Stimulated activated CD4-positive, alpha-beta T cell treated with anti-CD3 and anti-CD28 coated beads, Interleukin-1b, Interleukin-23, amount 100 ng/mL, for 4 hours (primary cell): Measurements from ENCODE around the gene PTS.
A peak's percentile ranks its signal among the peaks of the same experiment; 100 is the strongest.
"Not testable (repeated sequence)": the region's sequence is repeated elsewhere in the genome, so short reads cannot be mapped to it uniquely, and the experiment has no call there.

Experiments used
- DNase-seq, 2 donors: peaks; one replicate each; pipeline ENCODE4 v3.0.0-alpha.2; 2020; ENCODE audit warnings: low read depth in 2 of 2

Gene PTS

DNA sequence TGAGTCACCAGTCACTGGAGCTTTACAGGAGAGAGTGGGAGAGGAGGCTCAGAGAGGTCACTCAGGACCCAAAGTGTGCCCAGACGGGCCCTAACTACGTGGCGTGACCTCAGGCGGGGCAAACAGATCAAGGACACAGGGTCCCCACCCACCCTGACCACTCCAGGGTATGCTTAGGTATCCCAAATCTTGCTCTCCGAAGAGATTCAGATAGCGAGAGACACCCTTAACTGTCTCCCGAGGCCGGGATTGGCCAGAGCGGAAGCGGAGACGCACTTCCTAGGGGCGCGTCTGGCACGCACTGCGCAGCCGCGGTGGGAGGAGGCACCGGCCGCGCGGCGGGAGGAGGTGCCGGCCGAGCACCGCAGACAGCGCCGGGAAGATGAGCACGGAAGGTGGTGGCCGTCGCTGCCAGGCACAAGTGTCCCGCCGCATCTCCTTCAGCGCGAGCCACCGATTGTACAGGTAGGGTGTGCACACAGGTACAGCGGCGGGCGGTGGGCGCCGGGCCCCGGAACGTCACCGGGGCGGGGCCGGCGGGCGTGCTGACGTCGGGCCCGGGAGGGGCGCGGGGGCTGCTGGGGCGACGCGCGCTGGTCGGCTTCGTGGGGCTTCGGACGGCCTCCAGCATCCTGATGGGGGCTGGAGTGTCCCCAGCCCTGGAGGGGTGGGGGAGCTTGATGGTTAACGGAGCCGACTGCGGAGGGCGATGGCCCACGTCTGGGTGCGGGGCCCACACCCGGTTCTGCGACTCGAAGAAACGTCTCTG is at the start of gene PTS:
PTS (plus strand) TSS at position 367 of the 769 bp plus-strand sequence; CDS start at position 383, 16 bp downstream.
- DNase-seq: peak; percentile 68 to 77

DNA sequence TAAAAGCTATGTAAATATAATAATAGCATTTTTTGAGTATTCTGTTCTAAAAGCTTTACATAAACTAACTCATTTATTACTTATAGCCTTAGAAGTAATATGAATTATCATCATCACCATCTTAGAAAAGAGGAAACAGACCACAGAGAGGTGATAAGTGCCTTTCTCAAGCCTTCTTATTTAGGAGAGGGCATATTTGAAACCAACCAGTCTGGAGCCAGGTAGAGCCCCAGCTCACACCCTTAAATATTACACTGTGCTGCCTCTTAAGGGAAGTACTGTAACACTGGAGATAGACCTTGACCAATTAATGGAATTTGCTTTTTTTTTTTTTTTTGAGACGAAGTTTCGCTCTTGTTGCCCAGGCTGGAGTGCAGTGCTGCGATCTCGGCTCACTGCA is 48.6 kb upstream of the PTS start:
- no peak for DNase-seq

DNA sequence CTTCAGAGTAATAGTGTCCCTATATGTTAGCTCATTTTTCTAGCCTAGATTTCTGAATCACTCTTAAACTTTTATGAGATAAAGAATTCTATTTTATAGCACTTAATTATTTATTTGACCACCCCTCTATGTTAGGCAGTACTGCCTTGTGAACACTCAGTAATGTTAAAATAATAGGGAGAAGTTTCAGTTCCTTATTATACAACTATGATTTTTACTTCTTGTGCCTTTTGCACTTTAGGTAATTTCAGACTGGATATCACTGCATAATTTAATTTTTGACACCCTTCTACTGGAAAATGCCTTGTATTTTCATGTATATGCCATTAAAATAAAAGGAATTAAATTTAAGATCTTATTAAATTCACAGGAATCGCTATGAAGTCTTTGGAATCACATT is 47.8 kb upstream of the PTS start:
- DNase-seq: no peak

DNA sequence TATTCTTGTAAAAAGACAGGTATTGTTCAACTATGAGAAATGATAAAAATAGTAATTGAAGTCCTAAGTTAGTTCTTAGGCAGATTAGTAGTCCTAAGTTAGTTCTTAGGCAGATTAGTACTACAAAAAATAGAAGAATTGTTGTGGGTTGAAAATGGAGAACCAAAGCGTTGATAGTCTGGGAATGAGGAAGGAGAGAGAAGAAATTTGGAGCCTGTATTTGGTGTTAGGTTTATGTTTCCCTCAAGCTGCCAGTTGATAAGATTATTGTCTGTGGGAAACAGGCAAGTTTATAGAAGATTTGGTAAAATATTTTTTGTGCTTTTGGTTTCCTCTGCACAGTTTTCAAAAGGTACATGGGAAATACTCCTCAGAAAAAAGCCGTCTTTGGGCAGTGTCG is 47.3 kb upstream of the PTS start:
- DNase-seq: no peak

DNA sequence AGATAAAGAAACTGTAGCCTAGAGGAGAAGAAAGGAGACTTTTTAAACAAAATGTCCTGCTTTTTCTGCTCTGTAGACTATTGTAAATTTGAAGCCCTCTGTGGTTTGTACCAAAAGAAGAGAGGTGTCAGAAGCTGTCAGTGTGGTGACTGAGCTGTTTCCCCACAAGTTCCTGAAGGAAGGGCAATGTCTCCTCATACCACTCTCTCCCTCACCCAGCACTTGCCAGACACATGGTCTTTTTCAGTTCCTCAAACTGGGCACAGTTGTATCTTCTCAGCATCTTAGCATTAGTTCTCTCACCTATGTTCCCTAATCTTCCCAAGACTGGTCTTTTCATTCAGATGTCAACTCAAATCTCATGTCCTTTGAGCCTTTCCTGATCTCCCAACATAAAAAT is 46.6 kb upstream of the PTS start:
- DNase-seq: no peak

DNA sequence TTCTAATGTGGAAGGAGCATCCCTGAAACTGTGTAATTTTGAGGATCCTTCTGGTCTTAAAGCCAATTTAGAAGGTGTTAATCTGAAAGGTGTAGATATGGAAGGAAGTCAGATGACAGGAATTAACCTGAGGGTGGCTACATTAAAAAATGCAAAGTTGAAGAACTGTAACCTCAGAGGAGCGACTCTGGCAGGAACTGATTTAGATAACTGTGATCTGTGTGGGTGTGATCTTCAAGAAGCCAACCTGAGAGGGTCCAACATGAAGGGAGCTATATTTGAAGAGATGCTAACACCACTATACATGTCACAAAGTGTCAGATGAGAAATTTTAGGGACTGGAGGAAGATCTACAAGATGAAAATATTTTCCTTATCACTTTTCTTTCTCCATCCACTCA is 43.4 kb upstream of the PTS start:
- no peak for DNase-seq

DNA sequence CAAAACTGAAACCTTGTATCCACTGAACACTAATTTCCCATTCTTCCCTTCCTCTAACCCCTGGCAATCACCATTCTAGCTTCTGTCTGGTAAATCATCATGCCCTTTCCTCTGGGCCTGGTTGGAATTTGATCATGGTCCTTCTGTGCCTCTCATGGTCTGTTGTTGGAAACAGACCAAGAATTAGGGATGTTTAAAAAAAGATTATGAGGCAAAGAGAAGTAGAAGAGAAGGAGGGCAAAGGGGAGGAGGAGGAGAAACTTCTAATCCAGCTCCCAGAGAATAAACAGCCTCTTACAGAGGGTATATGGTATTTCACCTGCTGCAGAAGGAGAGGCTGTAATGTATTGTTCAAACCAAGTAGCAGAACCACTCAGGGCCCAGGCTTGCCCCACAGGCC is 40.3 kb upstream of the PTS start:
- DNase-seq: no peak

DNA sequence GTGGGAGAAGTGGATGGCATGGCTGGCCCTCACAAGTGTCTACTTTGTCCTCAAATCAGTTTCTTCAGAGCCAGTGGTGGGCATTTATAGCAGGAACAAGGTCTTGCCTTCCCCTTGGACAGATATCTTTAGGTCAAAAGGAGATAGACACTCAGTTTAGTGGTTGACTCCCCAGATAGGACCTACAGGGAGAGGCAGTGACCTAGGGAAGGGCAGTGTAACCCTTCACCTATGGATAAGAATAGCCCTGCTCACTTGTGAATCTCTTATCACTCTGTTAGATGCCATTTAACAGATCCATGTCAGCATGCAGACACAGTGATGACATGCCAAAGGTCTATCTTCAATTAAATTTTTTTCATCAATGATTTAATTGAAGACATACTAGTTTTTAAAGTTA is 39.9 kb upstream of the PTS start:
- no peak for DNase-seq

DNA sequence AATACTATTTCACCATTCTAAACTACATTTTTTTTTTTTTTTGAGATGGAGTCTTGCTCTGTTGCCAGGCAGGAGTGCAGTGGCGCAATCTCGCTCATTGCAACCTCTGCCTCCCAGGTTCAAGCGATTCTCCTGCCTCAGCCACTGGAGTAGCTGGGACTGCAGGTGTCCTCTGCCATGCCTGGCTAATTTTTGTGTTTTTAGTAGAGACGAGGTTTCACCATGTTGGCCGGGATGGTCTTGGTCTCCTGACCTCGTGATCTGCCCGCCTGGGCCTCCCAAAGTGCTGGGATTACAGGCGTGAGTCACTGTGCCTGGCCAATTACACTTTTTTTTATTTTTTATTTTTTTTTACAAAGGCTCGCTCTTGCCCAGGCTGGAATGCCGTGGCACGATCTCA is 31.1 kb upstream of the PTS start:
- DNase-seq: not testable (repeated sequence)

DNA sequence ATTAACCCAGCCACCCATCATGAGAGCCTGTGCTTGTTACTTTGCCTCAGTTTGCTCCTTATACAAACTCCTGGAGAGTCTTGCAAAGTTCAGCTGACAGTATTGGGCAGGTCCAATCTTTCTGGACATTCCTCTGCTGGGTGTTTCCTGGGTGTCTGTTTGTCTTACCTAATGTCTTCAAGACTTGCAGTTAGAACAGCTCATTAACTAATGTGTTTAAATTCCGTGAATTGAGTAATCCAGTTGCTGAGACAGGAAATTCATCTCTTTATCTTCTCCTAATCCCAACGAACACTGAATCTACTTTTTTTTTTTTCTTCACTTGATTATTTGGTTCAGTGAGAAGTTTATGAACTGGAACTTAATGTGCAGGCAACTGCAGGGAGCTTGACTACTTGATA is 30.3 kb upstream of the PTS start:
- no peak for DNase-seq

DNA sequence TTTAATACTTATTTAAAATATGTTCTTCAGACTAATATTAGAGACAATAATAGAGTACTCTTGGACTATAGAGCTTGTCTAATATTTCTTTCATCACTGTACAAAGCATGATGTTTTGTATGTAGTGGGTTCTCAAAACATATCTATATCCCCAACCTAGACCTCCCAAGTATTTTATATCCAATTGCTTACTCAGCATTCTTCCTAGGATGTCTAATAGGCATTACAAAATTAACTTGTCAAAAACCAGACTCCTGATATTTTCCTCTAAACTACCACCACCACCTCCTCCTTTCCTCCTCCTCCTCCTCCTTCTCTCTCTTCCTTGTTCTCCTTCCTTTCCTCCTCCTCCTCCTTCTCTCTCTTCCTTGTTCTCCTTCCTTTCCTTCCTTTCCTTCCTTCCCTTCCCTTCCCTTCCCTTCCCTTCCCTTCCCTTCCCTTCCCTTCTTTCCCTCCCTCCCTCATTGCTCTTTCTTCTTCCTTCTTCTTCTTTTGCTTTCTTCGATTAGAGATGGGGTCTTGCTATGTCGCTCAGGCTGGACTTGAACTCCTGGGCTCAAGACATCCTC is 29.6 kb upstream of the PTS start:
- no peak for DNase-seq

DNA sequence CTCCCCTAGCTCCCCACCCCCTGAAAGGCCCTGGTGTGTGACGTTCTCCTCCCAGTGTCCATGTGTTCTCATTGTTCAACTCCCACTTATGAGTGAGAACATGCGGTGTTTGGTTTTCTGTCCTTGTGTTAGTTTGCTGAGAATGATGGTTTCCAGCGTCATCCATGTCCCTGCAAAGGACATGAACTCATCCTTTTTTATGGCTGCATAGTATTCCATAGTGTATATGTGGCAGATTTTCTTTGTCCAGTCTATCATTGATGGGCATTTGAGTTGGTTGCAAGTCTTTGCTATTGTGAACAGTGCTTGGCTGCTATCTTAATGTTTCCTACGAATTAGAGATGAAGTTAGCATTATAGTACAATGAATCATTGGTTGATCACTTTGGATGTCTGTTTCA is 27.1 kb upstream of the PTS start:
- DNase-seq: not testable (repeated sequence)

DNA sequence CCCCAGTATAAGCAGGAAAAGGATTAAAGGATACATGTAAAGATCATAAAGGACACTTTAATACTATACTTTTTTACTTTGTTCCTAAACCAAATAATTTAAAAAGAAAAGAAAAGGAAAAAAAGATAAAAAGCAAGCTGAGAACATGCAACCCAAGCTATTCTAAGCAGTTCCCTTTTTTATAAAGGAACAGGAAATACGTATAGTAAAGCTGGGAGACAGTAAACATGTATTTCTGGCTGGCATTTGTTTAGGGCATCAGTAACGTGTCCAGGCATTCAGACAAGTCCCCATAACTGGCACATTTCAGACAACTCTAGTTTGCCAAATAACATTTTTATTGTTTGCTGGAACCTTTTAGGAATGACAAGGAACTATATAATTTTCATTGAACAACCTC is 26.0 kb upstream of the PTS start:
- no peak for DNase-seq

DNA sequence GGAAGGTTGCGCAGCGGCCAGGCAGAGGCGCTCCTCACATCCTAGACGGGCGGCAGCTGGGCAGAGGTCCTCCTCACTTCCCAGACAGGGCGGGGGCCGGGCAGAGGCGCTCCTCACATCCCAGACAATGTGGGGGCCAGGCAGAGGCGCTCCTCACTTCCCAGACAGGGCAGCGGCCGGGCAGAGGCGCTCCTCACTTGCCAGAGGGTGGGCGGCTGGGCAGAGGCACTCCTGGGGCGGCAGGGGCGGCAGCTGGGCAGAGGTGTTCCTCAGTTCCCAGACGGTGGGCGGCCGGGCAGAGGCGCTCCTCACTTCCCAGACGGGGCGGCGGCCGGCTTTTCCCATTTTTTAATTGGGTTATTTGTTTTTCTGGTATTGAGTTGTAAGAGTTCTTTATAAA is 20.2 kb upstream of the PTS start:
- DNase-seq: no peak

DNA sequence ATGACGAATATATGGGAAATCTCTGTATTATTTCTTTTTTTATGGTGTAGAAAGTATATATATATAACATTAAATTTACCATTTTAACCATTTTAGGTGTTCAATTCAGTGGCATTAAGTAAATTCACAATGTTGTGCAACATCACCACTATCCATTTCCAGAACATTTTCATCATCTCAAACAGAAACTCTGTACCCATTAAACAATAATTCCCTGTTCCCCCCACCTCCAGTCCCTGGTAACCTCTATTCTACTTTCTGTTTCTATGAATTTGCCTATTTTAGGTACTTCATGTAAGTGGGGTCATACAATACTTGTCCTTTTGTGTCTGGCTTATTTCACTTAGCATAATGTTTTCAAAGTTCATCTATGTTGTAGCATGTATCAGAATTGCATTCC is 15.3 kb upstream of the PTS start:
- DNase-seq: no peak

DNA sequence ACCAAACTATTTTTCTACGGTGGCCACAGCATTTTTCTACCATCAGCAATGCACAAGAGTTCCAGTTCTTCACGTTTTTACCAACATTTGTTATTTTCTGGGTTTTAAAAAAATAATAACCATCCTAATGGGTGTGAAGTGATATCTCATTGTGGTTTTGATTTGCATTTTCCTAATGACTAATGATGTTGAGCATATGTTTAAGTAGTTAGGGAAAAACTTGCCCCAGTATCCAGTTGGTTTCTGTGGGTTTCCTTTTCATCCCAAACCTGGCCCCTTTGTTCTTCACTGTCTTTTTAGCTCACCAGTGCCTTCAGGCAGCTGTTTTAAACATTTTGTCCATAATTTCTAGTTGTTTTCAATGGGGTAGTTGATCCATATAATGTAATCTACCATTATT is 14.7 kb upstream of the PTS start:
- DNase-seq: peak in 1 of 2 donors; percentile 15

DNA sequence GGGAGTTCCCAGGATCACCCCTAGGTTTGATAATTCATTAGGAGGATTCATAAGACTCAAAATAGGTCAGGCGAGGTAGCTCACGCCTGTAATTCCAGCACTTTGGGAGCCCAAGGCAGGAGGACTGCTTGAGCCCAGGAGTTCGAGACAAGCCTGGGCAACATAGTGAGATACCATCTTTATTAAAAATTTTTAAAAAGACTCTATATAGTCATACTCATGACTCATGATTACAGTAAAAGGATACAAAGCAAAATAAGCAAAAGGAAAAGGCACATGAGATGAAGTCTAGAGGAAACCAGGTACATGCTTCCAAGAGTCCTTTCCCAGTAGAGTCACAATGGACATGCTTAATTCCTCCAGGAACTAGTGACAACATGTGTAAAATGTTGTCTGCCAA is 13.9 kb upstream of the PTS start:
- no peak for DNase-seq

DNA sequence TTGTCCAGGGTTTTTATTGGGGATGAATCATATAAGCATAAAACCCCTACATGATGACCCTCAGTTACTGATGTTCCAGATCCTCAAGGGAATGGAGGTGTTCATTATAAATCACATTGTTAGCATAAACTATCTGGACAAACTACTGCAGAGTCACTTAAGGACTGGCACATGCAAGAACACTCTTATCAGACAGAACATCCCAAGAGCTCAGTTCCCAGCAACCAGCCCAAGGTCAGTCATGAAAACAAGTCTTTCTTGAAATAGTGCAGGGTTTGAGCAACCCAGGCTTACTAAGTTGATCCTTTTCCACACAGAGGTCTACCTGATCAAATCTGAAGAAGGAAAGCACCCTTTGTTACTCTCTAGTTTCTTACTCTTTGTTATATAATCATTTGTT is 13.5 kb upstream of the PTS start:
- no peak for DNase-seq

DNA sequence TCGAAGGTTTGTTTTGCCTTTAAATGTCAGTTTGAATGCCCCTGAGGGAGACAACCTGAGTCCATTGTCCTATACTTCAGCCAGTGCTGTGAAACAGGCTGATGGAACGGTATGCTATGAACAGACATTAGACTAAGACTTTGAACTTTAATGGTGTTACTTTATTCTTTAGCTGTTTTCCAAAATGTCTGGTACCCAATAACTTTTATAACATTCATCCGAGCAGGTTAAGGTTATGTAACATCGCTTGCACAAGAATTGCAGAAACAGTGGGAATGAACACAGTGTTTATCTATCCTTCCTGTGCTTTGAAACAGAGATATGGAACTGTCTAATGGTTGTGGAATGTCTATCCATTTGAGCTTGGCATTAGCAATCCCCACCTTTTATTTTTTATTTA is 12.5 kb upstream of the PTS start:
- no peak for DNase-seq

DNA sequence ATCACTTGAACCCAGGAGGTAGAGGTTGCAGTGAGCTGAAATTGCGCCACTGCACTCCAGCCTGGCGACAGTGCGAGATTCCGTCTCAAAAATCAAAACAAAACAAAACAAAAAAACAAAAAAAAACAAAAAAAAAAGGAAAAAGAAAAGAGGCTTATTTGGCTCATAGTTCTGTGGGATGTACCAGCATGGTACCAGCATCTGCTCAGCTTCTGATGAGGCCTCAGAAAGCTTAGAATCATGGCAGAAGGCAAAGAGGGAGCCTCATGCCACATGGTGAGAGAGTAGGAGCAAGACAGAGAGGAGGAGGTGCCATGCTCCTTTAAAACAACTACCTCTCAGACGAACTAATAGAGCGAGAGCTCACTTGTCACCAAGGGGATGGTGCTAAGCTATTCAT is 10.6 kb upstream of the PTS start:
- no peak for DNase-seq

DNA sequence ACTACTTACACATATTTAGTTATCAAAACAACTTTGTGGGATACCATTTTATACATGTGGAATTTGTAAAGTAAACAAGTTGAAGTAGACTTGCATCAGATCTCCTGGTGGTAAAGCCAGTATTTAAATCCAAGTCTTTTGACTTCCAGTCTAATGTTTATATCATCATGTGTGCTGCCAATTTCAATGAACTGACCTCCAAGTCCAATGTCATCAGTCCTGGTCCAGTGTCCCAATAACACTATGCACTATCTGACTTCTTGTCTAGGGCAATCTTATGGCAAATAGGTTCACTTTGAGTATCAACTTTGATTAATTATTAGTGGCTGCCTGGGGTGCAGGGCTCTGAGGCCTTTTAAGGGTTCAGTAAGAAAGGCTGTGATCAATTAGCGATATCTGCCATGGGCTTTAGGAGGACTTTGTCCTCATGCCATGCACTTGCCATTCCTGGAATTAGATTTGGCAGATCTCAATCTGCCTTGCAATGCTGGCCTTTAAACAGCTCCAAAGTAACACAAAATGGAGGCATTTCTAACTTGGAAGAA is 9.6 kb upstream of the PTS start:
- no peak for DNase-seq

DNA sequence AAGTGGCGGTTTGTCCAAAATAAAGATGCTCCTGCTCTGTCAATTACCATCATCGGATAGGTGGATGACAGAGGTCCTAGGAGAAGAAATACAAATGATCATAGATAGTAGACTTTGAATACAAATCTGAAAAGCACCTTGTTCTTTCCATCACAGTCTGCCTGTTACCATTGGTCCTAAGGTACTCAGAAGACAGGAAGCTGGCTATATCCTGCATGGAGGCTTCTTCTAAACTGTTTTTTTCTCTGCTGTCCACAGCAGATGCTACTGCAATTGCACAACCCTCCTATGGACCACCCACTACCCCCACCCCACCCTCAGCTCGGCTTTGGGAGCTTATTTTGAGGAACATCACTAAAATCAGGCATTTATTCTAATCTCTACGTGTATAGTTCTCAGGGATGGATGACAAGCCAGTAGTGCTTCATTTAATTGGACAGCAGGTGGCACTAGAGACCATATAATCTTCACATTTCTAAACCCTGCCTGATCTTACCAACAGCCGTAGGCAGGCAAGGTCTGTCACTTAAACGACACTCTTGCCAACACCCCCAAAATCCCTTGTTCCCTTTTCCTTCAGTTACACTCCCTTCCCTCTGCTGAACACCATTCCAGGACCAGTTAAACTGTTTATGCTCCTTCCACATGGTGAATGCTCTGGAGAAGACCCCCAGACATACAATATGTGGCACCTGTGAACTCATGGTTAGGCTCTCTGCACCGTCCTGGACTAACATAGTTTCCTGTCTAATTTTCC is 6.6 kb upstream of the PTS start:
- peak in 1 of 2 donors; percentile 41 for DNase-seq
